ENCODE results near the gene UCMA. TPM values are rescaled to one million over a fixed set of nuclear protein-coding genes. Genes with fewer than 3 reads are reported as not detected.

UCMA gene
- total RNA-seq, 1 experiment from 2014 or later: not detected

- peaks cover 2% of the 10 kb centered on the region for H3K4me1 Mint-ChIP-seq (ENCODE audit: insufficient read depth, unreplicated experiment)
- BruUV-seq (replicated peaks): no TSS peak
- ChIA-PET POLR2A (no interaction called here), CTCF (interaction anchor here (1.6 kb wide), 1 partner anchor 16 kb away, joined by 3 read pairs; no protein-coding TSS in a partner anchor)
- H3K36me3 Mint-ChIP-seq (ENCODE audit: insufficient read depth, unreplicated experiment): peaks cover 6% of the 10 kb centered on the region
- no peak overlapping the region for H3K4me3 Mint-ChIP-seq (ENCODE audit: unreplicated experiment)
- intact Hi-C loops (cut with micrococcal nuclease): no loop called here
- DNase-seq (ENCODE audit: unreplicated experiment): no peak
- H3K9me3 Mint-ChIP-seq (ENCODE audit: unreplicated experiment): no peaks in the 10 kb centered on the region
- no peak overlapping the region for H3K27ac Mint-ChIP-seq (ENCODE audit: low read depth, unreplicated experiment)
- H3K27me3 Mint-ChIP-seq (ENCODE audit: insufficient read depth, unreplicated experiment): no peaks in the 10 kb centered on the region
- no peak for TF ChIP-seq CTCF (IDR thresholded peaks at IDR 0.05; ENCODE audit: unreplicated experiment)
Measured at GRCh38 chr10:13189961-13190360, 44.2 kb downstream of the UCMA start.

- no TSS peak for BruUV-seq (replicated peaks)
- Mint-ChIP-seq H3K27me3 (ENCODE audit: insufficient read depth, unreplicated experiment) (no peaks in the 10 kb centered on the region), H3K36me3 (ENCODE audit: insufficient read depth, unreplicated experiment) (peaks cover 13% of the 10 kb centered on the region), H3K4me3 (ENCODE audit: unreplicated experiment) (no peak overlapping the region), H3K27ac (ENCODE audit: low read depth, unreplicated experiment) (no peak overlapping the region), H3K9me3 (ENCODE audit: unreplicated experiment) (no peaks in the 10 kb centered on the region), H3K4me1 (ENCODE audit: insufficient read depth, unreplicated experiment) (no peaks in the 10 kb centered on the region)
- CTCF ChIA-PET: interaction anchor here (1.2 to 1.5 kb wide), 2 partner anchors 18 to 20 kb away, joined by 3 to 5 read pairs; no protein-coding TSS in a partner anchor
- DNase-seq (ENCODE audit: unreplicated experiment): no peak
- no peak for TF ChIP-seq CTCF (IDR thresholded peaks at IDR 0.05; ENCODE audit: unreplicated experiment)
- intact Hi-C loops (cut with micrococcal nuclease): no loop called here
- POLR2A ChIA-PET: no interaction called here
Measured at GRCh38 chr10:13188593-13188992, 45.6 kb downstream of the UCMA start.

GRCh38 chr10:13187135-13187534 is 47.0 kb downstream of the UCMA start:
- ChIA-PET CTCF (interaction anchor here (1.5 kb wide), 1 partner anchor 20 kb away, joined by 5 read pairs; no protein-coding TSS in a partner anchor), POLR2A (interaction anchor here (0.6 kb wide), 1 partner anchor 133 kb away, joined by 3 read pairs; no protein-coding TSS in a partner anchor)
- H3K27ac Mint-ChIP-seq (ENCODE audit: low read depth, unreplicated experiment): no peak overlapping the region
- H3K4me1 Mint-ChIP-seq (ENCODE audit: insufficient read depth, unreplicated experiment): no peaks in the 10 kb centered on the region
- no peaks in the 10 kb centered on the region for H3K27me3 Mint-ChIP-seq (ENCODE audit: insufficient read depth, unreplicated experiment)
- BruUV-seq (replicated peaks): no TSS peak
- intact Hi-C loops (cut with micrococcal nuclease): no loop called here
- no peak for TF ChIP-seq CTCF (IDR thresholded peaks at IDR 0.05; ENCODE audit: unreplicated experiment)
- no peaks in the 10 kb centered on the region for H3K9me3 Mint-ChIP-seq (ENCODE audit: unreplicated experiment)
- peaks cover 7% of the 10 kb centered on the region for H3K36me3 Mint-ChIP-seq (ENCODE audit: insufficient read depth, unreplicated experiment)
- no peak for DNase-seq (ENCODE audit: unreplicated experiment)
- no peak overlapping the region for H3K4me3 Mint-ChIP-seq (ENCODE audit: unreplicated experiment)

GRCh38 chr10:13184730-13185514 is 49.3 kb downstream of the UCMA start:
- no peak overlapping the region for H3K27ac Mint-ChIP-seq (ENCODE audit: low read depth, unreplicated experiment)
- no peaks in the 10 kb centered on the region for H3K27me3 Mint-ChIP-seq (ENCODE audit: insufficient read depth, unreplicated experiment)
- H3K4me3 Mint-ChIP-seq (ENCODE audit: unreplicated experiment): no peak overlapping the region
- DNase-seq (ENCODE audit: unreplicated experiment): no peak
- peaks cover 7% of the 10 kb centered on the region for H3K36me3 Mint-ChIP-seq (ENCODE audit: insufficient read depth, unreplicated experiment)
- TF ChIP-seq CTCF (IDR thresholded peaks at IDR 0.05; ENCODE audit: unreplicated experiment): no peak
- ChIA-PET POLR2A (interaction anchor here (0.6 kb wide), 1 partner anchor 37 kb away, joined by 3 read pairs; no protein-coding TSS in a partner anchor), CTCF (no interaction called here)
- H3K4me1 Mint-ChIP-seq (ENCODE audit: insufficient read depth, unreplicated experiment): no peaks in the 10 kb centered on the region
- no peaks in the 10 kb centered on the region for H3K9me3 Mint-ChIP-seq (ENCODE audit: unreplicated experiment)
- BruUV-seq (replicated peaks): no TSS peak
- intact Hi-C loops (cut with micrococcal nuclease): no loop called here

All from MCF 10A (cell line).